Stimulated activated CD8-positive, alpha-beta memory T cell treated with anti-CD3 and anti-CD28 coated beads, Interleukin-12 subunit alpha, Interleukin-12 subunit beta, amount 100 ng/mL, for 4 hours (primary cell): ENCODE data around the gene IFT43.

ENCODE experiments used
- DNase-seq: peaks from one replicate; pipeline ENCODE4 v3.0.0-alpha.2; 2020; ENCODE audit warnings: low read depth

IFT43 gene

GRCh38 chr14:75985618-75986438 lies at the start of gene IFT43:
TSS of gene IFT43 (plus strand) at chr14:75985763. CDS start at chr14:75985787, 24 bp downstream.
- peak; percentile 81 for DNase-seq

DNA sequence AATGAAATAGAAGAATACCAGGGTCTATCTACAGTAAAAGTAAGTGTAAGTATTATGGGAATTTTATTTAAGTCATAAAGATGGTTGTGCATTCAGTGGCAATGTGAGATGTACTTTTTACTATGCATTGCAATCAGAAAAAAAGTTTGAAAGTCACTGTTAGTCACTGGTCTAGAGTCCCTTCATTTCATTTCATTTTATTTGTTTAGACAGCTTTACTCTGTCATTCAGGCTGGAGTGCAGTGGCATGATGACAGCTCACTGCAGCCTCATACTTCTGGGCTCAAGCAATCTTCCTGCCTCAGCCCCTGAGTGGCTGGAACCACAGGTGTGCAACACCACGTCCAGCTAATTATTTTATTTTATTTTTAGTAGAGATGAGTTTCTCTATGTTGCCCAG lies 46.4 kb upstream of the IFT43 start:
- DNase-seq = no peak

GRCh38 chr14:75941030-75941429 lies 44.5 kb upstream of the IFT43 start:
- no peak for DNase-seq

- DNase-seq = no peak
Observed at GRCh38 chr14:75944607-75945241, 40.8 kb upstream of the IFT43 start.

GRCh38 chr14:75946785-75947184 lies 38.8 kb upstream of the IFT43 start:
- DNase-seq = no peak

DNA sequence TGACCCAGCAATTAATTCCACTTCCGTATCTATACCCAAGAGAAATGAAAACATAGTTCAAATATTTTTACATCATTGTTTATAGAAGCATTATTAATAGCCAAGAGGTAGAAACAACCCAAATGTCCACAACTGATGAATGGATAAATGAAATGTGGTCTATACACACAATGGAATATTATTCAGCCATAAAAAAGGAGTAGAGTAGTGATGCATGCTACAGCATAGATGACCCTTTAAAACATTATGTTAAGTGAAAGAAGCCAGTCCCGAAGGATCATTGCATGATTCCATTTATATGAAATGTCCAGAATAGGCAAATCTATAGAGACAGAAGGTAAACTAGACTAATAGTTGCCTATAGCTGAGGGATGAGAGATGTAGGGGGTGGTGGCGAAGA lies 33.1 kb upstream of the IFT43 start:
- DNase-seq = no peak

DNA sequence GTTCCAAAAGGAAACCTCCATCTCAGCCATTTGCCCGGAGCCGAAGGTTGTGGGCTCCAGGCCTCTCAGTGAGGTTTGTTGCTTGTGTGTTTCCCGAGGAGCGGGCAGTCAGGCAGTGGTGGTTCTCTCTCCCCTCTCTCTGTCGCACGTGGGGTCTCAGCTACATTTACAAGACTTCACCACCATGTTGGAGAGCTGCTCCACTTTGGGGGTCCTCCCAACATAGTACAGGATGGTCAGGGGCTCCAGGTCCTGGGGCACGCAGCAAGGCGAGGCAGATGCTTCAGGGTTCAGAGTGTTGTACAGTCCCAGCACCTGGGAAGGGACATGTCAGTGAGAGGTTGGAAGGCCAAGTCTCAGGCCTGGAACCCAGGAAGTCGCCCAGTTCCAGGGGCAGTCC lies 26.5 kb upstream of the IFT43 start:
- DNase-seq = no peak

DNA sequence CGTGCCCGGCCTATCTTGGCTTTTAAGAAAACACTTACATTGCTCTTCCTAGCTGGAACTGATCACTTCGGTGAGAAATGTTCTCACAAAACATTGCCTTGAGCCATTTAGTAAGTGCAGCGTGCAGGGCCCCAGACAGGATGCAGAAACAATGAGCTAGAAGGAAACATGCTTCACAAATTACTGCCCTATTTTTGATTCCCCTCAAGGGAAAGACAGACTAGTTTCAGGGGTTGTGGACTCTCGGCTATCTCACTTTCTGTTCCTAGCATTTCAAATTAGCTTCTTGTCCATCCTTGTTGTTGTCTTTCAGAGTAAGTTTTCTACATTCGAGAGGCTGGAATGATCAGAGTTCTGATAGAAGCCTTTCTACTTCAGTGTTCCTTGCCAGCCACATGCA lies 25.3 kb upstream of the IFT43 start:
- DNase-seq = no peak

GRCh38 chr14:75961662-75962061 lies 23.9 kb upstream of the IFT43 start:
- no peak for DNase-seq

DNA sequence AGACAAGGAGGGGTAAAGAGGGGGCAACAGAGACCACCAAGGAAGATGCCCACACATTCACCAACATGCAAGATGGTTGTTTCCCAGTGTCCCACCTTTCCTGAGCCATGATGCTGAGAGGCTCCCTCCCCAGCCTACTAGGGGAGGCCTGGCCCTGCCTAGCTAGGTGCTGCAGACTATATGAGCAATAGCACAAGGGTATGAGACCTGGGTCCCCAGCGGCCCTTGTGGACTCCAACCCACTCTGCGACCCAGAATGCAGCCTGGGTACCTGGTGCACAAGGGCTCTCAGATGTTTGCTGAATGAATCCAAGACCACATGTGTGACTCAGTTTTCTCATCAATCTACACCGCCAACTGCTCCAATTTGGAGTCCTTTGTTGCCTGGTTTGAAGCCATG lies 17.7 kb upstream of the IFT43 start:
- DNase-seq = no peak

- no peak for DNase-seq
Observed at GRCh38 chr14:75968456-75968855, 17.1 kb upstream of the IFT43 start.

DNA sequence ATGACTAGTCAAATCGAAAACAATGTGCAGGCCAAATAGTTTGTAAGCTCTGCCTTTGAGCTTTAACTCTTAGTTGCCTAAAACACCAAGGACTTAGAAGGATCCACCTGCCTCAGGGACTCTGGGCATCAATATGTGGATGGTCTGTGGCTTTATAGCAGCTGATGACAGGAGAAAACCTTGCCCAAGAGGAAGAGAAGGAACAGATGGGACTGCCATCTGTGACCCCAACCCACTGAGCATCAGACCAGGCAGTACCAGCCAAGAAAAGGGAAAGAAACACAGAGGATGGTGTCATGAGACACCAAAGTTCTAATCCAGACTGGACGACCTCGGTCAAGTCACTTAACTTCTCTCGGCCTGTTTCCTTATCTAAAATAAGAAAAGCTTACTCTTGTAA lies 16.4 kb upstream of the IFT43 start:
- DNase-seq = no peak

GRCh38 chr14:75969891-75970290 lies 15.7 kb upstream of the IFT43 start:
- DNase-seq = no peak

GRCh38 chr14:75970989-75971388 lies 14.6 kb upstream of the IFT43 start:
- no peak for DNase-seq

- no peak for DNase-seq
Observed at GRCh38 chr14:75971509-75971908, 14.1 kb upstream of the IFT43 start.

DNA sequence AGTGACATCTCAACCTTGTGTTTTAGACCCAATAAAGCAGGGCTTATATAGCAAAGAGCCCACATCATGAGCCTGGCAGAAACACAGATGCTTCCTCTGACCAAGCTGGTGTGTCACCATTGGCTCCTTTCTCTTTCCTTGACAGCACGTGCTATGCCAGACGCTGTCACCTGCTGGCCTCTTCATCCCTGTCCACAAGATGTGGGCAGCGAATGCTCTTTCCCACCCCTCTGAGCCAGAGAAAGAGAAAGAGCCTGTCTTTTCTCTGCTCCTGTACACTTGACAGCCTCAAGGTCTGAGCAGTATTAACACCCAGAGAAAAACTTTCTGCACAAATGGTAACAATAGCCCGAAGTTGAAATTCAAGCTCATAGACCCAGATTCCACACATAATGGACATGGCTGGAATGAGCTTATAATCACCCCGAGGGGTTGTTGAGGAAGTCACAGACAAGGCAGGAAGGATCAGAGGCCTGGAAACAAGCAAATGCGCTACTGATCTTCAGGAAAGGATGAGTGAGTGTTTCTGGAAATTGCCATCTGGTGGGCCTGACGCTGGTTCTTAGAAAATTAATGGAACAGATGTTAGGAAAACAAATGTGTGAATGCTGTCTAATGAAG lies 12.7 kb upstream of the IFT43 start:
- no peak for DNase-seq

- DNase-seq = no peak
Observed at GRCh38 chr14:75976826-75977581, 8.6 kb upstream of the IFT43 start.

DNA sequence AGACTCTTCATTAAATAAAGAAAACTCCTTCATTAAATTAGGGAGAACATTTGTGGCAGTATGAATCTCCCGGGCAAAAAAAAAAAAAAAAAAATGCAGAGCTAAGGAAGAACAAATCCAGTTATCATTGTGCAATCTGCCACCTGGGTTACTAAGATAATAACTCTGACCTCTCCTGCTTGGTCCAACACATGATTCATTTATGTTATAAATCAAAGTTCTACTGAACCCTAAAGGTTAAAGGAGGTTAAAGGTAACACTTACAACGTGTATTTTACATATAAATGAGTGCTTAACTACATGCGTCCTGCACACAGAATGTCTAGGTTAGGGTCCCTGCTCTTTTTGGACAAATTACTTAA lies 8.0 kb upstream of the IFT43 start:
- DNase-seq = no peak

DNA sequence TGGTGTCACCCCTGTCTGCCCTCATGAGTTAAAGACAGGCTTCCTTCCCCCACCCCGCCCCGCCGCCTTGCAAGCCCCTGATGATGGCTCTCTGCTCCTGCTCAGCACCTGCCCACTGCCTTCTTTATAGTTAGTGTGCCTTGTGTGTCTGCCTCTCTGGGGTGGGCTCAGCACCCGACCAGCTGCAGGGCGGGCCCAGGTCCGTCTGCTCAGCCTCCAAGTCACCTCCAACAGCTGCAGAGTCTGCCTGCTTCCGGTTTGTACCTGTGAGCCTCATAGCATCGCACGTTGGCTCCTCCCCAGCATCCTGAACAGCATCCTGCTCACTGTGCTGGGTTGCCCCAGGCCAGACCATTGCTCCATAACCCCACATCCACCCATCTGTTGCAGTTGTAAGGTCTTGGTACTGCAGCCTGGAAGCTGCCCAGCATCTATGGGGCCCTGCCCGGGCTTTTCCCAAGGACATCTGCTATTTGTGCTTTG lies 7.3 kb upstream of the IFT43 start:
- DNase-seq = no peak

GRCh38 chr14:75979071-75979571 lies 6.4 kb upstream of the IFT43 start:
- no peak for DNase-seq

GRCh38 chr14:75979648-75980565 lies 5.7 kb upstream of the IFT43 start:
- DNase-seq = no peak
